Mesenchymal stem cell (in vitro differentiated cells and primary cell): Measurements from ENCODE around the gene SORL1.
A peak's percentile ranks its signal among the peaks of the same experiment; 100 is the strongest.

Experiments
- DNase-seq: peaks from one replicate; pipeline ENCODE4 v3.0.0-alpha.2; 2013
- H2AFZ ChIP-seq: one replicate; pipeline ENCODE4 v1.6.1; 2013; ENCODE audit warnings: low read depth, mild to moderate bottlenecking, control low read depth, inconsistent platforms, low read length, moderate library complexity
- H2AK5ac ChIP-seq: 2 replicates; pipeline ENCODE4 v1.6.1; 2013; ENCODE audit warnings: low read length, moderate library complexity, mild to moderate bottlenecking, inconsistent platforms; ENCODE audit not compliant: severe bottlenecking
- H2BK120ac ChIP-seq: one replicate; pipeline ENCODE4 v1.6.1; 2013; ENCODE audit warnings: low read depth, mild to moderate bottlenecking, inconsistent platforms, low read length, moderate library complexity
- H2BK12ac ChIP-seq, 2 experiments: one replicate each; pipeline ENCODE4 v1.6.1; 2013; ENCODE audit warnings: inconsistent platforms in 2 of 2, low read length in 2 of 2, mild to moderate bottlenecking in 2 of 2, moderate library complexity in 2 of 2, control low read depth in 1 of 2
- H2BK15ac ChIP-seq: one replicate; pipeline ENCODE4 v1.6.1; 2013; ENCODE audit warnings: mild to moderate bottlenecking, low read depth, inconsistent platforms; ENCODE audit not compliant: poor library complexity, severe bottlenecking
- H2BK5ac ChIP-seq: 2 replicates; pipeline ENCODE4 v1.6.1; 2013; ENCODE audit warnings: low read depth, mild to moderate bottlenecking, low read length, control low read depth, inconsistent platforms; ENCODE audit not compliant: poor library complexity, severe bottlenecking
- H3K14ac ChIP-seq, 2 experiments: one replicate each; pipeline ENCODE4 v1.6.1; 2013; ENCODE audit warnings: inconsistent platforms in 2 of 2, low read length in 2 of 2, control low read depth in 1 of 2, mild to moderate bottlenecking in 1 of 2, moderate library complexity in 1 of 2
- H3K18ac ChIP-seq, 2 experiments: one replicate each; pipeline ENCODE4 v1.6.1; 2013; ENCODE audit warnings: inconsistent platforms in 2 of 2, low read length in 2 of 2, control low read depth in 1 of 2, low read depth in 1 of 2, mild to moderate bottlenecking in 1 of 2
- H3K23ac ChIP-seq, 2 experiments: one replicate each; pipeline ENCODE4 v1.6.1; 2013; ENCODE audit warnings: inconsistent platforms in 2 of 2, low read length in 2 of 2, mild to moderate bottlenecking in 2 of 2, moderate library complexity in 2 of 2, control low read depth in 1 of 2
- H3K27ac ChIP-seq: 2 replicates; pipeline ENCODE4 v1.5.1; 2013; ENCODE audit warnings: mild to moderate bottlenecking, moderate library complexity, low read length, control low read depth, inconsistent platforms; ENCODE audit not compliant: poor library complexity, severe bottlenecking
- H3K27me3 ChIP-seq, 2 experiments: 2 replicates each; pipeline versions ENCODE4 v1.6.1 to v1.7.0; 2013; ENCODE audit warnings: low read length in 2 of 2, mild to moderate bottlenecking in 2 of 2, moderate library complexity in 2 of 2, control low read depth in 1 of 2, inconsistent platforms in 1 of 2; ENCODE audit not compliant: control insufficient read depth in 1 of 2, insufficient read depth in 1 of 2
- H3K36me3 ChIP-seq, 2 experiments: 2 replicates each; pipeline versions ENCODE4 v1.6.1 to v1.7.0; 2013; ENCODE audit warnings: low read length in 2 of 2, control low read depth in 1 of 2, inconsistent platforms in 1 of 2, low read depth in 1 of 2, mild to moderate bottlenecking in 1 of 2; ENCODE audit not compliant: insufficient read depth in 2 of 2, control insufficient read depth in 1 of 2
- H3K4ac ChIP-seq, 2 experiments: one replicate each; pipeline ENCODE4 v1.6.1; 2013; ENCODE audit warnings: inconsistent platforms in 2 of 2, low read length in 2 of 2, mild to moderate bottlenecking in 2 of 2, moderate library complexity in 2 of 2, control low read depth in 1 of 2, low read depth in 1 of 2
- H3K4me1 ChIP-seq: 2 replicates; pipeline ENCODE4 v1.6.1; 2013; ENCODE audit warnings: low read depth, low read length, control low read depth; ENCODE audit not compliant: control insufficient read depth, insufficient read depth
- H3K4me2 ChIP-seq: 2 replicates; pipeline ENCODE4 v1.6.1; 2013; ENCODE audit warnings: low read length, mild to moderate bottlenecking, inconsistent platforms; ENCODE audit not compliant: poor library complexity, severe bottlenecking
- H3K4me3 ChIP-seq, 2 experiments: 2 replicates each; pipeline versions ENCODE4 v1.5.1 to v1.7.0; 2013; ENCODE audit warnings: low read length in 2 of 2, mild to moderate bottlenecking in 2 of 2, control low read depth in 1 of 2, low read depth in 1 of 2; ENCODE audit not compliant: insufficient read depth in 1 of 2
- H3K79me1 ChIP-seq: replicated peaks from 2 replicates; pipeline ENCODE4 v1.6.1; 2013; ENCODE audit warnings: mild to moderate bottlenecking, control low read depth, low read length, inconsistent platforms; ENCODE audit not compliant: poor library complexity, severe bottlenecking
- H3K9ac ChIP-seq: 2 replicates; pipeline ENCODE4 v1.7.0; 2013; ENCODE audit warnings: mild to moderate bottlenecking, low read length, moderate library complexity
- H3K9me3 ChIP-seq: 2 replicates; pipeline ENCODE4 v1.7.0; 2013; ENCODE audit warnings: mild to moderate bottlenecking, low read length; ENCODE audit not compliant: control insufficient read depth
- H4K8ac ChIP-seq: one replicate; pipeline ENCODE4 v1.6.1; 2013; ENCODE audit warnings: inconsistent platforms, mild to moderate bottlenecking, low read length, moderate library complexity
- H4K91ac ChIP-seq: one replicate; pipeline ENCODE4 v1.6.1; 2013; ENCODE audit warnings: mild to moderate bottlenecking, low read length, inconsistent platforms
- WGBS: methylation state at CpG from one replicate; pipeline ENCODE4 v1.1.7; 2013; ENCODE audit warnings: mixed read lengths; 5-methylcytosine and 5-hydroxymethylcytosine counted together

The SORL1 gene

GRCh38 chr11:121441521-121441920, 10.6 kb upstream of the SORL1 start:
- H2AK5ac ChIP-seq: no peak overlapping the region
- DNase-seq: no peak
- H2BK15ac ChIP-seq: no peak overlapping the region
- peaks cover 8 to 63% of the 10 kb centered on the region in 2 experiments for H3K27me3 ChIP-seq
- no peak overlapping the region for H4K91ac ChIP-seq
- H3K4me2 ChIP-seq: no peak overlapping the region
- H3K14ac ChIP-seq: no peak overlapping the region
- no peak overlapping the region for H3K18ac ChIP-seq
- H2BK120ac ChIP-seq: no peak overlapping the region
- H3K4me1 ChIP-seq: no peaks in the 10 kb centered on the region
- H3K27ac ChIP-seq: no peak overlapping the region
- no peak overlapping the region for H3K4ac ChIP-seq
- H3K23ac ChIP-seq: no peak overlapping the region
- H3K4me3 ChIP-seq: no peak overlapping the region
- H3K79me1 ChIP-seq: no peaks in the 10 kb centered on the region
- H3K9ac ChIP-seq: no peak overlapping the region
- WGBS: 100% methylated on average over 1 of the region's 2 CpGs
- H4K8ac ChIP-seq: no peak overlapping the region
- H2BK5ac ChIP-seq: no peak overlapping the region
- no peaks in the 10 kb centered on the region for H3K9me3 ChIP-seq
- H2AFZ ChIP-seq: no peak overlapping the region
- no peaks in the 10 kb centered on the region for H3K36me3 ChIP-seq
- no peak overlapping the region for H2BK12ac ChIP-seq

GRCh38 chr11:121443688-121444275, 8.3 kb upstream of the SORL1 start:
- H3K4ac ChIP-seq: no peak overlapping the region

GRCh38 chr11:121444526-121444925, 7.6 kb upstream of the SORL1 start:
- Histone ChIP-seq H2AFZ (no peak overlapping the region), H3K4ac (no peak overlapping the region), H3K9me3 (no peaks in the 10 kb centered on the region), H3K4me3 (no peak overlapping the region), H3K23ac (no peak overlapping the region), H3K27ac (no peak overlapping the region), H3K9ac (no peak overlapping the region), H2BK5ac (no peak overlapping the region), H3K79me1 (no peaks in the 10 kb centered on the region), H3K18ac (no peak overlapping the region), H3K14ac (no peak overlapping the region), H2BK120ac (no peak overlapping the region), H3K4me2 (no peak overlapping the region), H3K4me1 (no peaks in the 10 kb centered on the region), H3K36me3 (no peaks in the 10 kb centered on the region), H4K91ac (no peak overlapping the region), H4K8ac (no peak overlapping the region), H2BK15ac (no peak overlapping the region), H2BK12ac (no peak overlapping the region), H2AK5ac (no peak overlapping the region), H3K27me3 (peaks cover 3 to 53% of the 10 kb centered on the region in 2 experiments)
- DNase-seq: no peak
- WGBS: 94% methylated on average over 2 of the region's 3 CpGs

More at GRCh38 chr11:121443688-121444275, 8.3 kb upstream of the SORL1 start:
- Histone ChIP-seq H4K8ac (no peak overlapping the region), H3K14ac (no peak overlapping the region), H3K79me1 (no peaks in the 10 kb centered on the region), H3K9ac (no peak overlapping the region), H2BK12ac (no peak overlapping the region), H3K9me3 (no peaks in the 10 kb centered on the region), H2BK15ac (no peak overlapping the region), H3K18ac (no peak overlapping the region), H3K23ac (no peak overlapping the region), H3K4me2 (no peak overlapping the region), H3K27me3 (peaks cover 3 to 53% of the 10 kb centered on the region in 2 experiments), H3K4me3 (no peak overlapping the region), H2AK5ac (no peak overlapping the region), H2AFZ (no peak overlapping the region), H4K91ac (no peak overlapping the region), H2BK120ac (no peak overlapping the region), H3K4me1 (no peaks in the 10 kb centered on the region), H3K36me3 (no peaks in the 10 kb centered on the region), H2BK5ac (no peak overlapping the region), H3K27ac (no peak overlapping the region)
- no peak for DNase-seq
- 98% methylated on average over 2 of the region's 4 CpGs for WGBS

GRCh38 chr11:121445071-121445768, 6.9 kb upstream of the SORL1 start:
- Histone ChIP-seq H3K4me1 (no peaks in the 10 kb centered on the region), H2AK5ac (no peak overlapping the region), H3K79me1 (no peaks in the 10 kb centered on the region), H3K23ac (no peak overlapping the region), H3K18ac (no peak overlapping the region), H3K36me3 (no peaks in the 10 kb centered on the region), H3K27ac (no peak overlapping the region), H3K14ac (peak overlapping the region in 1 of 2 experiments; percentile 9), H3K27me3 (peaks cover 3 to 52% of the 10 kb centered on the region in 2 experiments), H2BK15ac (no peak overlapping the region), H3K4me2 (no peak overlapping the region), H2BK5ac (no peak overlapping the region), H3K9me3 (no peaks in the 10 kb centered on the region), H4K91ac (no peak overlapping the region), H3K4ac (no peak overlapping the region), H2BK12ac (no peak overlapping the region), H2AFZ (no peak overlapping the region), H2BK120ac (no peak overlapping the region), H3K9ac (no peak overlapping the region), H3K4me3 (no peak overlapping the region), H4K8ac (no peak overlapping the region)
- WGBS: 88% methylated on average over 14 of the region's 14 CpGs
- DNase-seq: no peak
